ENCODE results near the gene ZYG11A.

ZYG11A gene

GRCh38 chr1:52943876-52944416, 101.4 kb downstream of the ZYG11A start:
- no peak for DNase-seq (ENCODE audit: low read depth)
- TF ChIP-seq CTCF (IDR thresholded peaks at IDR 0.05; ENCODE audit: insufficient read depth, low read depth, low read length, missing control alignments) = no peak
- H3K4me3 ChIP-seq (ENCODE audit: low read length) = no peak overlapping the region

- TF ChIP-seq CTCF (IDR thresholded peaks at IDR 0.05; ENCODE audit: insufficient read depth, low read depth, low read length, missing control alignments) = no peak
- DNase-seq (ENCODE audit: low read depth) = peak; percentile 27
- no peak overlapping the region for H3K4me3 ChIP-seq (ENCODE audit: low read length)
Measured at GRCh38 chr1:52944566-52944965, 102.0 kb downstream of the ZYG11A start.
